K562 (cell line): ENCODE measurements around the gene RNASEH1.
A peak's percentile ranks its signal among the peaks of the same experiment; 100 is the strongest.

Experiments used
- DPF2 ChIP-seq: fragments of 450-650 bp; IDR thresholded peaks from 2 replicates; pipeline ENCODE4 v1.6.1; 2016
- EP300 ChIP-seq: IDR thresholded peaks from 2 replicates; pipeline ENCODE4 v1.6.1; 2012; ENCODE audit warnings: low read length, improper control_type of control experiment
- NFE2L1 ChIP-seq: fragments of 450-650 bp; IDR thresholded peaks from 2 replicates; pipeline ENCODE4 v1.6.1; 2016; ENCODE audit warnings: missing genetic modification characterization, low read depth, mild to moderate bottlenecking, missing compliant biosample characterization, moderate library complexity, borderline replicate concordance

GRCh38 chr2:3563521-3563976, 5.4 kb upstream of the RNASEH1 start:
- TF ChIP-seq NFE2L1 (tag) (no peak), DPF2 (peak; percentile 72; the same call in 1 of the 2 replicates), EP300 (0 out of 2 replicates have a peak, but pooled peaks have one; percentile 27)
